Inflammatory macrophage treated with lipopolysaccharide for 4 hours (primary cell): ENCODE measurements around the gene NEURL1.
"Not testable (repeated sequence)": the region's sequence is repeated elsewhere in the genome, so short reads cannot be mapped to it uniquely, and the experiment has no call there.

ENCODE experiments used
- DNase-seq: peaks from one replicate; pipeline ENCODE4 v3.0.0-alpha.2; 2020

NEURL1 gene

DNA sequence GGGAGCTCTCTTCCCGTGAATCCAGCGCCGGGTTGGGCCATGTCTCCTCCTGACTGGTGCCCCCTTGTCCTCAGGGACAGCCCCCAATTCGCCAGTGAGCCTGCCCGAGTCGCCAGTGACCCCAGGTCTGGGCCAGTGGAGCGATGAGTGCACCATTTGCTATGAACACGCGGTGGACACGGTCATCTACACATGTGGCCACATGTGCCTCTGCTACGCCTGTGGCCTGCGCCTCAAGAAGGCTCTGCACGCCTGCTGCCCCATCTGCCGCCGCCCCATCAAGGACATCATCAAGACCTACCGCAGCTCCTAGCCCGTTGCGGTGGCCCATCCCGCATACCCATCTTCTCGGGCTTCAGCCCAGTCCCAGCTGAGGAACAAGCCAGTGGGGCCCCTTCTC, 96.6 kb downstream of the NEURL1 start:
- DNase-seq = no peak

- no peak for DNase-seq
Observed at GRCh38 chr10:103590744-103591291, 97.3 kb downstream of the NEURL1 start.

DNA sequence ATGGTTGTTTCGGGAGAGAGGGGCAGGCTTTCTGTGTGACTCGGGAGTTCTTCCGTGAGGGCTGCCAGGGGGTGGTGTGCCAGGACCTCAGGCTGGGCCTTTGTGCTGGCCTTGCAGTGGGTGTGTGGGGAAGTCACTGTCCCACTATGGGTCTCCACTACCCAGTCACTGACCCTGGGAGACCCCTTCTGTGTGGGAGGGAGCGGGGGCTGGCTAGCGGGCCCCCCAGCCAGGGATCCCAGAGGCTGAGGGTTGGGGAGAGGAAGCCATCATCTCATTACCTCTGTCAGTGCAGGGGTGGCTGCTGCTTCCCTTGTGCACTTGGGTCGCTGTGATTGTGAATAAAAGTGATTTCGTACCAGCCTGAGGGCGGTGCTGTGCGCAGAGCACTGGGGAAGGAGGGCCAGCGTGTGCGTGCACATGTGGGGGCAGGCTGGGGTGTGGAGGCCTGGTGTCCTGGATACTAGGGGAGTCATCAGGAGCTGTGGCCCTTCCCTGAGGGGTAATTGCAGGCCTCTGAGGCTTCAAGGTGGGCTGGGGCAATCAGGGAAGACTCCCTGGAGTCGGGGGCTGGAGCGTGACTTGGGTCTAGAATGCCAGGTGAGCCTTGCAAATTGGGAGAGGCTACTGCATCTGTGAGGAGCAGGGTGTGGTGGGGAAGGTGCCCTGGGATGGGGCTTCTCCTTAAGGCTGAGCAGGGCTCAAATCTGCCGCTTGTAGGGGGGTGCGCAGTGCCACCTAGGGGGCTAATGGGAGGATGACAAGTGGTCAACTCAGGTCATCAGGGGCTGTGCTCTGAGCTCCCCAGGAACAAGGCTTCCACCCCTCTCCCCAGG, 98.9 kb downstream of the NEURL1 start:
- DNase-seq = peak; percentile 43

DNA sequence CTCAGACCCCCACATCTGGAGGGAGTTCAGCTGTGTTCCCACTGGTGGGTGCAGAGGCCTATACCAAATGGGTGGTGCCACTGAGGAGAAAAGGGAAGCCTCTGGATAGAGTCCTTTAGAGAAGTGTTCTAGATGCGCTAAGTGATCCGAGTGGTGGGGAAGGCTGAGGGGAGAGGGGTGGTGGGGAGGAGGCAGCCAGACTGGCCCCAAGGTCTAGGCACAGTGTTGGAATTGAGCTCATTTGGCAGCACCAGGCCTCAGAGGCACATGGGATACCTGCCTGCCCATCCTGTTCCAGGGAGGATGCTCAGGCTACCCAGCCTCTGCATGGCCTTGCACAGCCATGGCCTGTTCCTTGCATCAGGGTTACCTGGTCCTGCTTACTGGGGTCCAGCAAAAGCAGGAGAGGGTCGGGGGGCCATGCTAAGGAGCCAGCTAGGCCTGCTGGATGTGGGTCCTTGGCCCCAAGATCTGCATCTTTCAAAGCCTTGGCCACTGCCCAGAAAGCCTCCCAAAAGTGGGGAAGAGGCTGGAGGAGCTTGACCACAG, 99.6 kb downstream of the NEURL1 start:
- DNase-seq = no peak

DNA sequence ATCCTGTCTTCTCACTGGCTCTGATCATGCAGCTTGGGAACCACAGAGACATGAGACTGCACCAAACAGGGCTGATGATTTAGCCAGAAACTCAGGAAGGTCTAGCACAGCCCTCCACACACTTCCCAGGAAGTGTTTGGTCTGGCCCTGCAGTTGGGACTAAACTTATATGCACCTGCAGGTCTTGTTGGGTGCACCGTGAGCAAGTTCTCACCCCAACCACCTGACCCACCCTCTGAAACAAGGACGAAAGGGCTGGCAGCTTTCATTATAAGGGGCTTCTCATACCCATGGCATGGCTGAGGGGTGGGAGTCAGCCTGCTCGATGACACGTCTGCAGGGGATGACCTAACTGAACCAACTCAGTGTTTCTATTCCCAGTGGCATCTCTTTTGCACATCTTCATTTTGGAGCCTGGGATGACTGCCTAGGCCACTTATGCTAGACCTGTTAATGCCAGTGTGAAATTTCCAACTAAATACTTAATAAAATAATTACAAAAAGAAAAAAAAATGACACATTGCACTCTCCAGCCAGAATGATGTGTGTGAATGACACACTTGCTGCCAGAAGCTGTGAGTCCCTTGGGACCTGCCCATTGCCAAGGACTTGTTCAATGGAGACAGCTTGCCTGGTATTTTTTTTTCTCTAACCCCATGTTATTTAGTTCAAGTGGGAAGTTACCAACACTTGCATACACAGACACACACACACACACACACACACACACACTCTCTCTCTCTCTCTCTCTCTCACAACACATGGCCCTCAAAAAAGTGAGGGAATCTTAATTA, 102.6 kb downstream of the NEURL1 start:
- DNase-seq = no peak

DNA sequence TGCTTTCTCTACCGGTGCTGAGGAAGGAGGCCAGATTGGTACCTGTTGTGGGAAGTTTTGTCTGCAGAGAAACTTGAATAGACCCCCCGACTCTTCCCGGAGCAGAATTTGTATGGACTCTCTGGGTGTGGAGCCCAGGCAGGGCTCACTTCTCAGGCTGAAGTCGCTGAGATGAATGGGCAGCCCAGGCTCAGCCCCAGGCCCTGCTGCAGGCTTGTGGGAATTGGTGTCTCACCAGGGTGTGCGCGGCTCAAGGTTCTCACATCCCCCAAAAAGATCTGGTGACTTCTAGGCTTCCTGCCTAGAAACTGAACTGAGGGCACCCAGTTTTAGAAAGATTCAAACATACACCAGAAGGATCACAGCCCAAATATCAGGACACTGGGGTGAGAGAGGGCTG, 103.5 kb downstream of the NEURL1 start:
- DNase-seq = no peak

DNA sequence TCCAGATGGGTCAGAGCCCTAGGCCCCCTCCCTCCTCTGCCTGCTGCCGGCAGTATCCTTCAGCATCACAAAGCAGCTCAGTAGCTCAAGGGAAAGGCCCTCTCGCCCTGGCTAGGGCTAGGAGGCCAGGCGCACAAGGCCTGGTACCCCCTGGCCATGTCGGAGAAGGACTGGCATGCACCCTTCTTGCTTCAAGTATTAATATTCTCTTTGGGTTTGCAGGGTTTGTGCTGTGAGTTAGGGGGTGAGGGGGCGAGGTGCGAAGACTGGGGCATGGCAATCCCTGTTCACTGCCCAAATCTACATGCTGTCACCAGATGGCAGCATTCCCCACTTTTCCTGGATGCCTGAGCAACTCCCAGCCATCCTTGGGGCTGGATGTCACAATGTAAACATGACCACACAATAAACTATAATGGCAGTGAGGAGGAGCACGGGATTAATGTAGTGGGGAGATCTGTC, 105.2 kb downstream of the NEURL1 start:
- peak; percentile 51 for DNase-seq

- no peak for DNase-seq
Observed at GRCh38 chr10:103599211-103599610, 105.7 kb downstream of the NEURL1 start.

DNA sequence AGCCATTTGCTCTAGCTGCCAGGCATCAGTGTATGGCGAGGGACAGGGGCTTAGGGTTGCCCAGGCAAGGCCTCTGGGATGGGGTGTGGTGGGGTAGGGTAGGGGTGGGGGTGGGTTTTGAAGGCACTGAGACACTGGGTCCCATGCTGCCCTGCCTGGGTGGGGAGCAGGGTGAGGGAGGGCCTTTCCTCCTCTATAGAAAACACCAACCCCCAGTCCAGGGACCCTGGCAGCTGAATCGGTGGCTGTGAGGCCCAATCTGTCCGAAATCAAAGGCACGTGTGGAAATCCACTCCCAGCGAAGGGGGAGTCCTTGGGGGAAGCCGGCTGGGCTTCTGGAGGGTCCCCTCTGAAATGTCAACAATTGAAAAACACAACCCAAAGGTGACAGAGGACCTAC, 106.4 kb downstream of the NEURL1 start:
- DNase-seq = no peak

- no peak for DNase-seq
Observed at GRCh38 chr10:103600325-103600724, 106.8 kb downstream of the NEURL1 start.

GRCh38 chr10:103600956-103601569, 107.6 kb downstream of the NEURL1 start:
- no peak for DNase-seq

GRCh38 chr10:103602028-103602851, 108.7 kb downstream of the NEURL1 start:
- DNase-seq = no peak

GRCh38 chr10:103602852-103603155, 109.3 kb downstream of the NEURL1 start:
- DNase-seq = no peak

DNA sequence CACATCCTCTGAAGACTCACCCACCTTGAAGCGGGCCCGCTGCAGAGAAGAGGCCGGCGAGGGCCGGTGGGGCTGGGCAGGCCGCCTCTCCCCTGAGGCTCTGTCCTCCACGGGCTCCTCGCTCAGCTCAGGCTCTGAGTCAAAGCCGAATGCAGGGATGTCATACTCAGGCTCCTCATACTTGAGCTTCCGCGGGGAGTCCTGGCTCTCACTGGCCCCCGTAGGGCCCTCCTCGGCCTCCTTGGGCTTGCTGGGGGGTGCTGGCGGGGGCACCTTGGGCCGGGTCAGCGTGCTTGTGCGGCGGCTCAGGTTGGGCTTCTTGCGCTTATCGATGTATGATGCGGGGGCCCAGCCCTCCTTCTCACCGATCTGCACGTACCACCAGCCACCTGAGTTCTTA, 109.9 kb downstream of the NEURL1 start:
- DNase-seq = no peak

DNA sequence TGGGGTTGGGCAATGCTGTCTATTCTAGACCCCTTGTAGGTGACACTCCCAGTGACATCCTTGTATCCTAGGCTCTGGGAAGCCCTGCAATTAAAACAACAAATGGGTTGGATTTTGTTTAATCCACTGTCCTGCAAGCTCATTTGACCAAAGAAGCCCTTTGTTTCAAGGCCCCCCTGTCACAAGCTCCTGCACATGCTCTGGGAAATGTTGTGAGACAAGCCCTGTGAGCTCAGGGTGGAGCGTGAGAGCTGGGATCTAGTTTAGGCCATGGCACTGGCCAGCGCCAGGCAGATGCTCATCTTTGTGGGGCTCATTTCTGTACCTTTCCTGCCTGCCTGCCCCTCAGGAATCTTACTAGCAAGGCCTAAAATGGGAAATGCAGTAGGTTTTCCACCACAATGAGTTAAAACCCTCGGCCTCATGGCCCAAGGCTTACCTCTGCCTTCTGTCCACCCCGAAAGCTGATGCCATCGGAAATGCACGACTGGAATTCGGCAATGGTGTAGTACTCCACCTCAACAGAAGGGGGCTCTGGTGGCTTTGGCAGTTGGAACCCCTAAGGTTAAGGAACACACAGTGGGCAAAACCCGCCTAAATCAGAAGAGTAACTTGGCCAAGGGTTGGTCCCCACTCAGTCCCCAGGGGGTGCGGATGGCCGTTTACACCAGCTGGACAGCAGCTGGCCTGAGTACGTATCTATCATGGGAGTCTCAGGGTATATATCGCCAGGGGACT, 112.0 kb downstream of the NEURL1 start:
- peak; percentile 52 for DNase-seq

DNA sequence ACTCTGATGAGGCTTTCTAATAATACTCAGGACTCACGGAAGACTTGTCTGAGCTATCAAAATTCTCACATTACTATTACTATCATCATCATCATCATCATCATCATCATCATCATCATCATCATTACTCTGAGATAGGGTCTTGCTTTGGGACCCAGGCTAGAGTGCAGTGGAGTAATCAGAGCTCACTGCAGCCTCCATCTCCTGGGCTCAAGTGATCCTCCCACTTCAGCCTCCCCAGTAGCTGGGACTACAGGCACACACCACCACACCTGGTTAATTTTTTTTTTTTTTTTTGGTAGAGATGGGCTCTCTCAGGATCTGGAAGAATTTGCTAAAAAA, 112.6 kb downstream of the NEURL1 start:
- not testable (repeated sequence) for DNase-seq

GRCh38 chr10:103607051-103607450, 113.5 kb downstream of the NEURL1 start:
- not testable (repeated sequence) for DNase-seq

- not testable (repeated sequence) for DNase-seq
Observed at GRCh38 chr10:103608056-103608455, 114.6 kb downstream of the NEURL1 start.

- no peak for DNase-seq
Observed at GRCh38 chr10:103609231-103610082, 116.0 kb downstream of the NEURL1 start.

DNA sequence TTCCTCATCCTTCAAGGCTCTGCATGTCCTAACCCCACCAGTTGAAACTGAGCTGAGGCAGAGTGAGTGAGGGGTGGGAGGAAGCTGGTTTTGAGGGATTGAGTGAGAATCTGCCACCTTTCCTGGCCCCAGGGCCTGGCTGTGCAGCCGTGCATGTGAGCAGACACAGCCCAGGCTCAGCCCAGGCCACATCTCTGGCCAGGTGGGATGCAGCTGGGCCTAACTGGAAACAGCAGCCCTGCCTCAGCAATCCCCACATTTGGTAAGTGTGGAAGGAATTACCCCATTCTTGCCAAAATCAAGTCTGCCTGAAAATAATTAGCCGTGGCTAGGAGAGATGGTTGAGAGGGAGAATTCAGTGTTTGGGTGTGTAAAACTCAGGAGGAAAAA, 116.6 kb downstream of the NEURL1 start:
- DNase-seq = no peak
